Type B pancreatic cell (in vitro differentiated cells): ENCODE data around the gene NAT9. TPM values are rescaled to one million over a fixed set of nuclear protein-coding genes. Genes with fewer than 3 reads are reported as not detected.
A peak's percentile ranks its signal among the peaks of the same experiment; 100 is the strongest.

Source experiments
- DNase-seq: peaks from one replicate; pipeline ENCODE4 v3.0.0; 2021; ENCODE audit warnings: mixed read lengths; ENCODE audit not compliant: unreplicated experiment; ENCODE audit errors: extremely low spot score
- H3K27ac Mint-ChIP-seq: 2 replicates; pipeline ENCODE4 v1.8.0; 2021; ENCODE audit warnings: mild to moderate bottlenecking, mixed read lengths
- H3K27me3 Mint-ChIP-seq: 2 replicates; pipeline ENCODE4 v1.8.0; 2021; ENCODE audit warnings: mixed read lengths
- H3K36me3 Mint-ChIP-seq: 2 replicates; pipeline ENCODE4 v1.8.0; 2021; ENCODE audit warnings: mixed read lengths
- H3K4me1 Mint-ChIP-seq: one replicate; pipeline ENCODE4 v1.8.0; 2021; ENCODE audit warnings: mixed read lengths; ENCODE audit not compliant: unreplicated experiment
- H3K4me3 Mint-ChIP-seq: 2 replicates; pipeline ENCODE4 v1.8.0; 2021; ENCODE audit warnings: mild to moderate bottlenecking, mixed read lengths
- H3K9me3 Mint-ChIP-seq: 2 replicates; pipeline ENCODE4 v1.8.0; 2021; ENCODE audit warnings: mixed read lengths
- CTCF ChIP-seq: fragments of 200-600 bp; sonication (generic); conservative IDR thresholded peaks from 2 replicates; pipeline ENCODE4 v1.5.0; 2021; ENCODE audit warnings: antibody characterized with exemption, mild to moderate bottlenecking
- total RNA-seq: library from RNA; stranded (reverse); gene quantifications from 2 replicates; pipeline ENCODE4 v1.2.1, GENCODE V29; 2021; ENCODE audit warnings: low replicate concordance

Gene NAT9
- total RNA-seq, 1 donor from 2014 or later = 67.2 TPM

GRCh38 chr17:74786431-74787055 is 10.4 kb upstream of the NAT9 start:
- H3K27ac Mint-ChIP-seq = peak overlapping the region; percentile 49

GRCh38 chr17:74785981-74786360 is 9.8 kb upstream of the NAT9 start:
- Mint-ChIP-seq H3K27ac (peak overlapping the region; percentile 49), H3K9me3 (no peaks in the 10 kb centered on the region), H3K27me3 (no peaks in the 10 kb centered on the region), H3K4me3 (no peak overlapping the region), H3K4me1 (peaks cover 17% of the 10 kb centered on the region), H3K36me3 (peaks cover 4% of the 10 kb centered on the region)
- DNase-seq = no peak
- no peak for TF ChIP-seq CTCF

More at GRCh38 chr17:74786431-74787055, 10.4 kb upstream of the NAT9 start:
- no peaks in the 10 kb centered on the region for H3K27me3 Mint-ChIP-seq
- TF ChIP-seq CTCF = no peak
- H3K4me3 Mint-ChIP-seq = peak overlapping the region; percentile 2
- peaks cover 4% of the 10 kb centered on the region for H3K36me3 Mint-ChIP-seq
- no peak for DNase-seq
- H3K9me3 Mint-ChIP-seq = no peaks in the 10 kb centered on the region
- H3K4me1 Mint-ChIP-seq = peaks cover 17% of the 10 kb centered on the region

GRCh38 chr17:74785096-74785980 is 9.2 kb upstream of the NAT9 start:
- peaks cover 4% of the 10 kb centered on the region for H3K36me3 Mint-ChIP-seq
- peak overlapping the region; percentile 49 for H3K27ac Mint-ChIP-seq
- H3K4me1 Mint-ChIP-seq = peaks cover 17% of the 10 kb centered on the region
- H3K4me3 Mint-ChIP-seq = no peak overlapping the region
- H3K9me3 Mint-ChIP-seq = no peaks in the 10 kb centered on the region
- DNase-seq = no peak
- TF ChIP-seq CTCF = peak; percentile 35
- H3K27me3 Mint-ChIP-seq = no peaks in the 10 kb centered on the region

- no peak overlapping the region for H3K4me3 Mint-ChIP-seq
- H3K27ac Mint-ChIP-seq = peak overlapping the region; percentile 30
- no peaks in the 10 kb centered on the region for H3K27me3 Mint-ChIP-seq
- H3K9me3 Mint-ChIP-seq = no peaks in the 10 kb centered on the region
- DNase-seq = no peak
- peaks cover 4% of the 10 kb centered on the region for H3K36me3 Mint-ChIP-seq
- no peak for TF ChIP-seq CTCF
- H3K4me1 Mint-ChIP-seq = peaks cover 17% of the 10 kb centered on the region
Measured at GRCh38 chr17:74784125-74784810, 8.1 kb upstream of the NAT9 start.

GRCh38 chr17:74782571-74782970 is 6.4 kb upstream of the NAT9 start:
- H3K36me3 Mint-ChIP-seq = peaks cover 4% of the 10 kb centered on the region
- H3K27me3 Mint-ChIP-seq = no peaks in the 10 kb centered on the region
- no peak overlapping the region for H3K4me3 Mint-ChIP-seq
- H3K9me3 Mint-ChIP-seq = no peaks in the 10 kb centered on the region
- no peak for TF ChIP-seq CTCF
- no peak overlapping the region for H3K27ac Mint-ChIP-seq
- peaks cover 24% of the 10 kb centered on the region for H3K4me1 Mint-ChIP-seq
- no peak for DNase-seq
